HG03432 (cell line): ENCODE results near the gene ARID4B.

ENCODE experiments used
- ATAC-seq: cut with Tn5 transposase; IDR thresholded peaks from one replicate; pipeline ENCODE4 v1.9.1; 2021; ENCODE audit warnings: mild to moderate bottlenecking, moderate library complexity; ENCODE audit not compliant: unreplicated experiment

The ARID4B gene

DNA sequence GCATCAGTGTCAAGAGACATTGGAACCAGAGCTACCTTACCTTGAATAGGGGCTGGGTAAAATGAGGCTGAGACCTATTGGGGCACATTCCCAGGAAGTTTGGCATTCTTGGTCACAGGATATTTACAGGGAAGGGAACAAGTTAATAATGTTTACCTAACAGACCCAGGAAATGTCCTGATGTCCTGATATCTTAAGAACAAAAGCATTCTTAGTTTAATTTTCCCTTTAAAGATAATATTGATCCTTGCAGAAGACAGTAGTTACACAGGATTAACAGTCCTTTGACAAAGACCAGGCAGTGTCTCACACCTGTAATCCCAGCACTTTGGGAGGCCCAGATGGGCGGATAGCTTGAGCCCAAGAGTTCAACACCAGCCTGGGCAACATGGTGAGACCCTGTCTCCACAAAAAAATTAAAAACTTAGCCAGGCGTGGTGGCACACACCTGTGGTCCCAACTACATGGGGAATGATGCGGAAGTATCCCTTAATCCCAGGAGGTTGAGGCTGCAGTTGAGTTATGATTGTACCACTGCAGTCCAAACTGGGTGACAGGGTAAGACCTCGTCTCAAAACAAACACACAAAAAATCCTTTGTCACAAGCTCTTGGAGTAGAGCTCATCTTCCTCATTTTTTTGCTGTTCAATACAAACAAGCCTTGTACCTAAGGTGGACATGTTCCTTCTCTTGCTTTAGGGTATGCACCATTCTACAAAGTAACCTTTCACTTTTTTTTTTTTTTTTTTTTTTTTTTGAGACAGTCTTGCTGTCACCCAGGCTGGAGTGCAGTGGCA lies 198.0 kb downstream of the ARID4B start:
- ATAC-seq, result no peak

DNA sequence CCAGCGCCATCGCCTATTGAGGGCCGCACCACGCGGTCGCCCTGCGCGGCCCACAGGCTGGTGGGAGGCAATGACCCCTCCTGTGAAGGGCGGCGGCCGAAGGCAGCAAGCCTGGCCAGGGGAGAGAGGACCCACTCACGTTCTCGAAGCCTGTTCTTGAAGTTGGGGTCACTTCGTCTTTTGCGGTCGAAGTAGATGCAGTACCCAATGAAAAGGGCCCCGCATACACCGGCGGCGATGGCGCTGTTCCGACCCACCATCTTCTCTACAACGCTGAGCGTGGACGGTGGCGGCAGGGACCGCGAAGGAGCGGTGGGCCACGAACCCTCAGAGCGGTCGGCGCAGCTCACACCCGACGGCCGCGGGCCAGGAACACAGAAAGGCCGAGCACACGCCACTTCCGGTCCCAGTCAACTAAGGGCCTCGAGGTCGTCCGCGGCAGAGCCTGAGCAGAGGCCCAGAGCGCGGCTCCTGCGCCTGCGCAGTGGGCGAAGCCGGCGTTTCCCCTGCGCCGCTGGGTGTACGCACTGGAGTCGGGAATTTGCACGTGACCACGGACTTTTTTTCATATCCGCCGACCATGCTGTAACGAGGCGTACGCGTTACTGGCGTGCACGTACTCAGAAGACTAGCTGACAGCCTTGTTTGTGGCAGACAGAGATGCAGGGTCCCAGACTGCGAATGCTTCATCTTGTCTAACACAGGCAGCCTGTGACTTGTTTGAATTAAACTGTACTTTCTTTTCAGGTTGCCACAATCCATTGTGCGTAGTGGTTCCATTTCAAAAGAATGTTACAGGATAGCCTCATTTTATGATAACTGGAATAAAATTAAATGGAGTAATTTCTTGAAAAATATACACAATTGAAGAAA lies 199.3 kb downstream of the ARID4B start, which contains the start of gene TOMM20:
Gene TOMM20 (minus strand): TSS at position 382 of the 873 bp plus-strand sequence. CDS start 122 bp downstream, at position 260.
- peak; percentile 96 for ATAC-seq

- no peak for ATAC-seq
Observed at GRCh38 chr1:235127732-235128455, 200.1 kb downstream of the ARID4B start.

DNA sequence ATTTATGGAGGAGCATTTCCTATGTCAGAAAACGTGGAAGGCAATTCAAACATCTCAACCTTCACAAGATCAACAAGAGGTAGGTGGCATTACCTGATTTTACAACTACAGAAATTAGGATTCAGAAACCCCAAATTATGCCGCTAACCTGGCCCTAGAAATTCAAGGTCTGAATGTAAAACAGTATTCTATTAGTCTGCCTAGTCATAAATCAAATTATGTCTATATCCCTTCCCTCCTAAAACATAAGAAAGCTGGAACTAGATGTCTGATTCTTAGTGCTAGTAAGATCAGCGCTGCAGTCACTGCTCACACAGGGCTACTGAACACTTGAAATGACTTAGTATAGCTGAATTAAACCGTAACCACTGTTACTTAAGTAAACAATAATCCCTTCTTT lies 200.8 kb downstream of the ARID4B start:
- no peak for ATAC-seq

GRCh38 chr1:235124665-235125064 lies 203.3 kb downstream of the ARID4B start:
- no peak for ATAC-seq

- no peak for ATAC-seq
Observed at GRCh38 chr1:235124111-235124510, 203.9 kb downstream of the ARID4B start.

GRCh38 chr1:235122348-235122747 lies 205.6 kb downstream of the ARID4B start:
- ATAC-seq, result no peak
